Activated CD8-positive, alpha-beta memory T cell treated with anti-CD3 and anti-CD28 coated beads for 1 hour (primary cell): ENCODE data around the gene SERPINB1.
"Not testable (repeated sequence)": the region's sequence is repeated elsewhere in the genome, so short reads cannot be mapped to it uniquely, and the experiment has no call there.

ENCODE experiments used
- DNase-seq, 2 donors: peaks; one replicate each; pipeline ENCODE4 v3.0.0-alpha.2; 2020; ENCODE audit warnings: low read depth in 1 of 2; ENCODE audit errors: extremely low read depth in 1 of 2

The SERPINB1 gene

GRCh38 chr6:2819115-2819514, 22.5 kb downstream of the SERPINB1 start:
- DNase-seq, result no peak

DNA sequence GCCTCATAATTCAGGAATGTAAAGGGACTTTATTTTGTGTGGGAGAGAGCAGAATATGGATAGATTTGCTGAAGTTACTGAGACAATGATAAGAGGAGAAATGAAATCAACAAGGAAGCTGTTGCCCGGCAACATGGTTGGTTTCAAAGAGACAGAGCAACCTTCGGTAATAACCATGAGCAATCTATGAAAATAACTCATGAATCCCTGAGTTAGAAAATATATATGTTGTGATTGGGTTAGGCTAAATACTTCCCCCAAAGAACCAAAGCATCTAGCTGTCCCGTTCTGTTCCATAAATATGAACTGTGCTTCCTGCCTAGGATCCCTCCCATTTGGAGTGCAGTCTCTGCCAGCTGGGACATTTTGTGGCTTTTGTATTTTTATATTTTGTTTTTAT, 23.1 kb downstream of the SERPINB1 start:
- DNase-seq, result no peak

- no peak for DNase-seq
Observed at GRCh38 chr6:2817903-2818443, 23.7 kb downstream of the SERPINB1 start.

DNA sequence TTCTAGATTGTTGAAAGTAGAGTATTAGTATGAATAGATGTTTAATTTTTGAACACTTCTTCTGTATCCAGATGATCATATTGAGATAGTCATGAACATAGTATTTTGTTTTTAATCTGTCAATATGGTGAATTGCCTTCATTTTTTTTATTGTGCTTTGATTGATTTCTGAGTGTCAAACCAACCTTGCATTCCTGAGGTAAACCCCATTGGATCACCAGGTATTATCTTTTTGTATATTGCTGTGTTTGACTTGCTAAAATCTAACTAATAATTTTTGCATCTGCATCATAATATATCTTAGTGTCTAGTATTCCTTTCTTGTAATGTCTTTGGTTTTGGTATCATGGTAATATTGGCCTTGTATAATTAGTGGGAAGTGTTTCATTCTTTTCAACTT, 25.5 kb downstream of the SERPINB1 start:
- no peak for DNase-seq

DNA sequence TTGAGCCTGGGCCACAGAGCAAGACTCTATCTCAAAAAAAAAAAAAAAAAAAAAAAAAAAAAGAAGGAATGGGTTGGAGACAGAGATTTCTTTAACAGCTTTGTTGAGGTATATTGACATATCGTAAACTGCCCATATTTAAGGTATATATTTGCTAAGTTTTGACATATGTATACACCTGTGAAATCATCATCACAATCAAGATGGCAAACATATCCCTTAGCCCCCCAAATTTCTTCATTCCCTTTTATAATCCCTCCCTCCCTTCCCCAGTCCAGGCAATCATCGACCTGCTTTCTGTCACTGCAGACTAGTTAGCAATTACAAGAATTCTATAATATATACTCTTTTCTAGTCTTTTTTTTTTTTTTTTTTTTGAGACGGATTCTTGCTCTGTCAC, 29.0 kb downstream of the SERPINB1 start:
- DNase-seq, result no peak

DNA sequence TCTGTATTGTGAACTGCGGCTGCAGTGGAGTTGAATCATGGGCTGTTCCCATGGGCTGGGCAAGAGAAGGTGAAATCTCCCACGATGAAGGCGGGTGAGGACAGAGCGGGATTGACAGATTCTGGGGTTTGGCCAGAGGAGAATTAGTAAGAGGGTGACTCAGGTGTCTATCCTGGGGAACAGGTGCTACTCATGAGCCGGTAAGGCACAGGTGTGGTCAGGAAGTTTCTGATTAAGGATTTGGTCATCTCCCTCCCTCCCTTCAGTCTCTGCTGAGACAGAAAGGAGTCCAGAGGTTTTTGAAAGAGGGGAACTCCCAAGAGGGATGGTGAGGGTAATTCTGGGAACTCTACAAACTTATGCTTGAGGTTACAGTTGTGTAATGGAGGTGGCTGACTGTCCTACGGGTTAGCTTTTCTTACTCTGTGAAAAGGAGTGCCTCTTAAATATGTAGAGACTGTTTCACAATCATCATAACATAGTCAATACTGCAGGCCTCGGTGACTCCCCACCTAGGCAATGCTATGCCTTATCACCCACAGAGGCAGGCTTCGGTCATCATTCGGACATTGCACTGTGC, 31.5 kb downstream of the SERPINB1 start:
- DNase-seq, result no peak

DNA sequence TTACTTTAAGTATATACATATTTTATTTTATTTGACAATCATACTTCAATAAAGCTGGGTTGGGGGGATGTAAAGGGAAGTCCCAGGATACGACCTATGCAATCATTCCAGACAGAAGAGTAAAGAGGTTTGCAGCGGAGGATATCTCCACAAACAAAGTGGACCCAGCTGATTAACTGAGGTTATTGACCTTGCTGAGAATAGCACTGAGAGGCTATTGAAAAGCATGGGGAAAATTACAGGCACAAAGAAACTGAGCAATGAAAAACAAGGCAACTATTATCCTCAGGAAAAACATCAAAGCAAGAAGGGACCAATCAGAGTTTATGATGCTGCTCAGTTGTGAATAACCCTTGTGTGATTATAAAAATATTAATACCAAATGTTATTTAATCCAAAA, 32.6 kb downstream of the SERPINB1 start:
- no peak for DNase-seq

DNA sequence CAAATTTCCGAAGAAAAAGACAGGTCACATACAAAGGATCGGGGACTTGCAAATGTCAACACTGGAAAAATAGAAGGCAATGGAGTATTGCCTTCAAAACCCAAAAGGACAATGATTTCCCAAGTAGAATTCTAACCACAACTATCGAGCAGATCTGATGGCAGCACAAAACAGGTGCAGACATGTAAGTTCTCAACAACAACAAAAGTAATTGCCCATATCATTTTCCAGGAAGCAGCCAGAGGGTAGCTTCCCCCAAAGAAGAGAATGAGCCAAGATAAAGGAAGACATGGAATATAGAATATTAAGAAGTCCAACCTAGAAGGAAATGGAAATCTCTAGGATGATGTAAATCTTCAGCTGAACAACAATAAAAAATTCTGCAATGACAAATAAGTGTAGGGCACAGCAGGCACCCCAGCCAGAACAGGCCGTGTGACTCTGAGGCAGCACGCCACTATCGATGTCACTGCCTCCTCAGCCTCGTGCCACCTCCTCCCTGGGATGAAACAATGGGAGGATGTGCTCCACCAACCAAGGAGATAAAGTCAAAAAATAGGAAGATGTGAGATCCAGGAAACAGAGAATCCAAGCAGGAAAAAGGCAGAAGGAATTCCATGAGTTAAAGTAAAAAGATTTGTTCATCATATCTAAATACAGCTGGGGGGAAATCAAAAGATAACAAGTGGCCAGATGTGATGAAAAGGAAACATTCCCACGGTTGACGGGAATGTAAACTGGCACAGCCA, 34.1 kb downstream of the SERPINB1 start:
- no peak for DNase-seq

GRCh38 chr6:2806644-2807043, 35.0 kb downstream of the SERPINB1 start:
- no peak for DNase-seq

DNA sequence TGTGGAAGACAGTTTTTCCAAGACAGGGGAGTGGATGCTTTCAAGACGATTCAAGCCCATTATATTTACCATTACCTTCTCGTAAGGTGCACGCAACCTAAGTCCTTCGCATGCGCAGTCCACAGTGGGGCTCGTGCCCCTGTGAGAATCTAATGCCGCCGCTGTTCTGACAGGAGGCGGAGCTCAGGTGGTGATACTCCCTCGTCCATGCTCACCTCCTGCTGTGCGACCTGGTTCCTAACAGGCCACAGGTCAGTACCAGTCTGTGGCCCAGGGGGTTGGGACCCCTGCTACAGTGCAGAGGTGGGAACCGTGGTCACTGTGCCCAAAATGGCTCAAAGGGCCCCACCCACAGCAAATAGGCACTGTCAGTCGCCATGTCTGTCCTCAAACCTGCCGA, 36.6 kb downstream of the SERPINB1 start:
- no peak for DNase-seq

DNA sequence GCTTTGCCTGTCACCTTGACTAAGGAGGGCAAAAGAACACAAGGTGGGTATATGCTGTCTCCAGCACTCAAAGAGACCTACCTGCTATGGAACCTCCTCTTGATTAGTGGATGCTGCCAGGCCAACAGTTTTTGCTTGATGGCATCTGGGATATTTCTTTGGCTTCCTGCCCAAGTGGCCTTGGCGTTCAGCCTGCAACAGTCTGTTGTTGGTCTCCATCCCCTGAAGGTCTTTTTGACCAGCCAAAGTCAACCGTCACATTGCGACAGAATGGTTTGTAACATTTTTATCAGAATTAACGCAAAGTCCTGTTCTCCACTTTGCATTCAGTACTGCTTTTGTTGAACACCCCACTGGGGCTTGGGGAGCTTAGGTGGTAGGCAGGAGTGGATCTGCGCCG, 37.1 kb downstream of the SERPINB1 start:
- DNase-seq, result no peak

GRCh38 chr6:2803731-2804429, 37.8 kb downstream of the SERPINB1 start:
- DNase-seq, result no peak

DNA sequence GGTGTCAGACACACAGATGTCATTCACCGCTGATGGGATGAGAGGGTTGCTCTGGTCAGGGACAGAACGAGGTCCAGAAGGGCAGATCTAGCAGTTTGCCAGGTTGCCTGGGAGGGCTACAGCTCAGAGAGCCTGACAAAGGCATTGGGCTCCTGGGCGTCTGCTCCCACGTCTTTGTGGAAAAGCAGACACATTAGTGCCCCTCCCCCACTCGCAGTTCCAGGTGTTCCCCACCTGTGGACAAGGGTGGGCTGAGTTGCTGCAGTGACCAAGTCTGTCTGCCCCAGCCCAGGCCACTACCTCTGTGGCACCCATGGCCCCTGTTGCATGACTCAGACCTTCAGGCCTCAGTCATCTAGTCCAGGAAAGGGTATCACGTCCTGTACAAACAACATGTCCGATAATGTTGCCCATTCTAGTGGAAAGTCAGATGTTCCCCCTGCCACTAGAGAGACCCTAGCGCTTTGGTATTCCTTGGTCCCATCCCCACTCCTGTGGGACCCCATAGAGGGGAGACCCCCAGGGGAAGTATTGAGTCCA, 39.1 kb downstream of the SERPINB1 start:
- no peak for DNase-seq

GRCh38 chr6:2801687-2802086, 40.0 kb downstream of the SERPINB1 start:
- DNase-seq, result not testable (repeated sequence)

- no peak for DNase-seq
Observed at GRCh38 chr6:2800552-2801316, 40.9 kb downstream of the SERPINB1 start.

- no peak for DNase-seq
Observed at GRCh38 chr6:2799936-2800527, 41.6 kb downstream of the SERPINB1 start.

- DNase-seq, result no peak
Observed at GRCh38 chr6:2798586-2799134, 43.0 kb downstream of the SERPINB1 start.

DNA sequence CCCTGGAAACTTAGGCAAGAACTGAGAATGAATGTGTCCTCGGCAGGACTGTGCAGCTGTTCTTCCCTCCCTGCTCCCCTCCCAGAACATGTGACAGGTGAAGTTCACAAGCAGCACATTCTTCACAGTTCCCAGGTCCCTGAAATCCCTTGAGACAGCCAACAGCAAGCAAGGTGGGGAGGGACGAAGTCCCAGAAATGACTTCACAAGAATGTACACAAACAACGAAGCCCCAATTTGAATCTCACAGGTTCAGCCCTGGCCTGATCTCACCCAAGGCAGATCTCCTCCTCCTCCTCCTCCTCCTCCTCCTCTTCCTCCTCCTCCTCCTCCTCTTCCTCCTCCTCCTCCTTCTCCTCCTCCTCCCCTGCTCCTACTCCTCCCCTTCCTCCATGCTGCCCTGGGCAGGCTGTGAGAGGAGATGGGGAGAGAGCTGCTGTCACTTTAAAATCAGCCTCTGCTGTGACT, 44.1 kb downstream of the SERPINB1 start:
- no peak for DNase-seq

GRCh38 chr6:2796861-2797260, 44.8 kb downstream of the SERPINB1 start:
- no peak for DNase-seq

DNA sequence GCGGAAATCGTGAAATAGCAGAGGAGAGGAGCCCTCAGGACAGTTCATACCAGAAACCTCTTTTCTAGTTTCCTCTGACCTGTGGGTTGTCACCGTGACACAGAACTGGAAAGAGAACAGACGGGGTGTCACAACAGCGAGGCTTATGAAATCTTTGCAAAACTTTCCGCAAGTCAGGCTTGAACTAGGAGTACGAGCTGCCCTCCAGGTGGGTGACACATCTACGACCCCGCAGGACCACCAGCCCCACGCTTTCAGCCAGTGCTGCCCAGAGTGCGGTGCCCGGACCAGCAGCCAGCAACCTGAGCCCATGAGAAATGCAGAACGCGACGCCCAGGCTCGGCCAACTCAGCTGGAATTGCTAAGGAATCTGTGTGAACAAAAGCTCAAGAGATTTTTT, 45.7 kb downstream of the SERPINB1 start:
- no peak for DNase-seq
